GM10266 (cell line): ENCODE results near the gene ULK2.

Experiments
- DNase-seq: peaks from one replicate; pipeline ENCODE4 v3.0.0; 2012; ENCODE audit errors: extremely low spot score
- TF ChIP-seq, protein P1 (sequence below): IDR thresholded peaks from 2 replicates; pipeline ENCODE4 v1.5.1; 2012; ENCODE audit warnings: mild to moderate bottlenecking, low read depth; ENCODE audit not compliant: control insufficient read depth, insufficient read depth; ENCODE audit errors: missing control alignments

Gene ULK2

DNA sequence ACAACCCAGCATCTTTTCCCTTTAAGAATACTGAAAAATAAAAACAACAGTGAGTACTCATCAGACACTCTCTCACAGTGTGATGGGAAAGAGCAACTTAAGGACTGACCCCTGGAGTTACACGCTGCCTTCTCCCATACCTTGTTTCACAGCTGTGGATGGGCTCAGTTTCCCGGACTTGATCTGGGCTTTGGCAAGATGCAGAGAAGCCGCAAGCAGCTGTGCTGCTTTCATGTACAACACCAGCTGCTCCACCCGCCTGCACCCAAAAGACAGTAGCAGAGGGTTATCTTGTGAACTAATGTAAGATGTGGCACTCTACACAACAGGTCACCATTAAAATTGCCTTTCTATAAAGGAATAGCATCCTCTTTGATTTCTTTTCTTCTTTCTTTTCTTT, 86.9 kb downstream of the ULK2 start:
- DNase-seq = no peak
- TF ChIP-seq, protein P1, sequence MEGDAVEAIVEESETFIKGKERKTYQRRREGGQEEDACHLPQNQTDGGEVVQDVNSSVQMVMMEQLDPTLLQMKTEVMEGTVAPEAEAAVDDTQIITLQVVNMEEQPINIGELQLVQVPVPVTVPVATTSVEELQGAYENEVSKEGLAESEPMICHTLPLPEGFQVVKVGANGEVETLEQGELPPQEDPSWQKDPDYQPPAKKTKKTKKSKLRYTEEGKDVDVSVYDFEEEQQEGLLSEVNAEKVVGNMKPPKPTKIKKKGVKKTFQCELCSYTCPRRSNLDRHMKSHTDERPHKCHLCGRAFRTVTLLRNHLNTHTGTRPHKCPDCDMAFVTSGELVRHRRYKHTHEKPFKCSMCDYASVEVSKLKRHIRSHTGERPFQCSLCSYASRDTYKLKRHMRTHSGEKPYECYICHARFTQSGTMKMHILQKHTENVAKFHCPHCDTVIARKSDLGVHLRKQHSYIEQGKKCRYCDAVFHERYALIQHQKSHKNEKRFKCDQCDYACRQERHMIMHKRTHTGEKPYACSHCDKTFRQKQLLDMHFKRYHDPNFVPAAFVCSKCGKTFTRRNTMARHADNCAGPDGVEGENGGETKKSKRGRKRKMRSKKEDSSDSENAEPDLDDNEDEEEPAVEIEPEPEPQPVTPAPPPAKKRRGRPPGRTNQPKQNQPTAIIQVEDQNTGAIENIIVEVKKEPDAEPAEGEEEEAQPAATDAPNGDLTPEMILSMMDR = no peak

DNA sequence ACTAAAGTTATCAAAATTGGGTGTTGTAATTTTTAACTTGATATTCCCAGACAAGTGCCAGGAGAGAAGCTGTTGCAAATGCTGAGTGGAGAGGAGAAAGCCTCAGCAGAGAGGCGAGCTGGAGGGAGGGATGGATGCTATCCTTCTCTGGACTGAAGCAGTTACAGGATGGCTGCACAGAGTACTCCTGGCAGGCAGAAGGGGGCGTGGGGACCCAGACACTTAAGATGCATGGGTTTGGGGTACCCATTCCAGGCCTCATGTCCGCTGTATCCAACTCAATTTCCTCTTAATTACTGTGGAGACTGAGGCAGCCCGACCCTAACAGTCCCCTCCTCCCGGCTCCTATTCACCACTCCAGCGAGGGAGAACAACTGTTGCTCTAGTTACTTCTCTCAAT, 94.2 kb downstream of the ULK2 start:
- TF ChIP-seq, protein P1 = no peak

DNA sequence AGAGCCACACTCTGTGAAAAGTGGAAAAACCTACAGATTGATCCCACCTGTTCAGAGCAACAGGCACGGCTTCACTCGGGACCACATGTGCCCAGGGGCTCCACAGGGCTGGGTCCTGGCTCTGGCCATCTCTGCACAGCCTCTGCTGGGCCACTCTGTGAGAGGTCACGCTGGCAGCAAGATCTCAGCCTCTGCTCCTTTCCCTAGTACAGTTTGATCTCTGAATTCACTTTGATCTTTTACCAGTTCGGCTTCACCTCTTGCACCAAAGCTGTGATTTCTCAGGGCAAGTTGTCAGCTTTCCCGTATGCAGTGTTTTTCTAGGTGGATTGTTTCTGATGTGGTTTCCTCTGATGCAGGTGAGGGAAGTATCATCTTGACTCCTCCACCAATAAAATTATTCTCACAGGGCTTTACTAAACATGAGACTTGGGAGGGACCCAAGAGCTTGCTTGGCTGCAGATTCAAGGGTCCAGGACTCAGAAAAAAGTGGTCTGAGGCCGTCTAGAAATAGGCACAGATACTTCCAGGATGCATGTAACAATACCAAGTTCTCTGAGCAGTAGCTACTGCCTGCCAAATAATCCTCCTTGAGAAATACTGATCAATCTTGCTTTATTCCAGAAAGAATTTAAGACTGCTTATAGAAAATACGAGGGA, 95.6 kb downstream of the ULK2 start:
- DNase-seq = no peak
- TF ChIP-seq, protein P1 = no peak

More for the DNA sequence above, 94.2 kb downstream of the ULK2 start:
- no peak for DNase-seq

DNA sequence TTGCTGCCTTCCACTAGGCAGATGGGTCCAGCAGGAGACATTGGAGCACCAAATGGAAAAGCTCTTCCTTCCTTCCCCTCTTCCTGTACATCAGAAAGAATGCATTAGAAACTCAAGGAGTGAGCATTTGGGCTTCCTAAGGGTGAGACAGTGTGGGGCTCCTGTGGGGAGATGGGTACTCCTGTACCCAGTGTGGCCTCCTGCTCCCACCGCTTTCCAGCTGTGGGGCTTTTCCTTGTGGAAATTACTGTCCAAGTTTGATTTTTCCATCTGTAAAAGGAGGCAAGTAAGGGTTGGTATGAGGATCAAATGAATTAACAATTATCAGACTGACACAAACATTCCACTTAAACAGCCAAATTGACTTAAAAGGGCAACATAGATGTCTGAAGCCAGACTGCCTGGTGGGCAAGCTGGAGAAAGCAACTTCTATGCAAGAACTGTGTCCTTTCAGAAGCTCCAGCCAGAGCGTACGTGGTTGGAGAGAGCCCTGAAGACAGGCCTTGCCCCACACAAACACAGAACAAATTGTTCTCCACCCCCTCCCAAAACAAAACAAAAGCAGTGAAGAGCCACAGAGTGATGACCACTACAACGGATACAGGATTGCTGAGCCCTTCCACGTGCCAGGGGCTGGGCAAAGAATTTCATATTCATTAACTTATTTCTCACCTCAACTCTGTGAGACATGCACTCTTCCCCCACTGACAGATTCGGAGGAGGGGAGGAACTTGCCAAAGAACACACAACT, 96.6 kb downstream of the ULK2 start:
- DNase-seq = no peak
- TF ChIP-seq, protein P1 = no peak

DNA sequence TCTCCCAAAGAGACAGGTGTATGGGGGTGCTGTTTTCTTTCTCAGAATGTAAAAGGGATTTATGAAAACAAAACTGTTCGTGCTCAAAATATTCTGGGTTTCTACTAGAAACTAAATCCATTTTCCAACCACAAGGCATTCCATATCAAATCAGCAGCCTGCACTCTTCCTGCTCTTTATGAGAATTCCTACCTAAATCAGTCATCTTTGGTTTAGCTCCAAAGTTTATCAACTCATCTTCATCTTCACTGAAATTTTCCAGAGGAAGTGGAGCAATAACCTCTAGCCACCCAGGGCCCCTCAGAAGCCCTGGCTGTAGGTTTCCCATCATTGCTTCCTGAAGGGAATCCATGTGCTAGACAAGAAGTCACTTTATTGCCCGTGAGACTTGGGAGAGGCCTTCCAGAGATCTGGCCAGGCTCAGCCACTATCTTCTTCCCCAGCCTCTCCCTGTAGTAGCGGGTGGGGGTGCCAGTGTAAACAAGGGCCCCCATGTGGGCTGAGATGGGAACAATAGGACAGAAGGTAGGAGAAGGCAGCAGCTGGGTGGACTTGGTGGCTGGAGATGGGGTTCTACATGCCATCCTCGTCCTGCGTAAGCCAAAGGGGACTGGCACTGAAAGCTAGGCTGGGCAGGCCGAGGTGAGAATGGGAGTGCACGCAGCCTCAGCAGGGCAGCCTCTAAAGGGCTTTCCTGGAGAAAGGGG, 97.6 kb downstream of the ULK2 start:
- TF ChIP-seq, protein P1 = no peak
- DNase-seq = no peak

DNA sequence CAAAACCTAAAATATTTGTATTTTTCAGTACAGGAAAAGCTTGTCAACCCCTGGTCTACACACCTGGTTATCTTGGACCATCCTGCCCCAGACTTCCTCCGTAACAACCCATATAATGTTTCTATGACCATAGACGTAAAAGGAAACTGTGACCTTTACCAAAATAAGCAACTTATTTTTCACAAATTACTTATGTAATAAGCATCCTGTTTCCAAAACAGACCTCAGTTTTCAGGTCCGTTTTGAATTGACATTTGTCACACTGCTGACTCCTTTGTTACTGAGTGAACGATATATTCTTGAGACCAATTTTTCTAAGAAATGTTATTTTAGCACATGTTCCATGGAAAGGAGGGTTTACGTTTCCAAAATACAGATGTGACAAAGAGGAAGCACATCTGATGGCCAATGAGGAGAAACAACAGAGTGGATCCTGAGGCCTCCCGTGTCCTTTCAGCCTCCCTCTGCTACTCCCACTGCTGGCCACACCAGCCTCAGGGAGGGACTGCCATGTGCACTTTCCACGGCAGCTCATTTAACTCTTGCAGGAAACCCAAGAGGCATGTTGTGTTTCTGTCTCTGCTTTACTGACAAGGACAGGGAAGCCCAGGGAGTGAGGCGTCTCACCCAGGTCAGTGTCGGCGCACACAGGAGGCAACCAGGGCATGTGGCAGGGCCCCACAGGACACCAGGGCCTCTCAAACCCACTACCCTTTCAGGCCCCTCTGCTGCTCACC, 99.5 kb downstream of the ULK2 start:
- TF ChIP-seq, protein P1 = no peak
- peak; percentile 44 for DNase-seq
